HG03045 (cell line): ENCODE measurements around the gene DPYD.

Experiments
- ATAC-seq: cut with Tn5 transposase; IDR thresholded peaks from one replicate; pipeline ENCODE4 v1.9.1; 2021; ENCODE audit warnings: mild to moderate bottlenecking, moderate library complexity; ENCODE audit not compliant: unreplicated experiment

DPYD gene

GRCh38 chr1:97331165-97331564, 589.7 kb downstream of the DPYD start:
- ATAC-seq: no peak

GRCh38 chr1:97314685-97315084, 606.1 kb downstream of the DPYD start:
- no peak for ATAC-seq

GRCh38 chr1:97308131-97308530, 612.7 kb downstream of the DPYD start:
- no peak for ATAC-seq

- ATAC-seq: no peak
Measured at GRCh38 chr1:97307568-97307967, 613.3 kb downstream of the DPYD start.

GRCh38 chr1:97307151-97307550, 613.7 kb downstream of the DPYD start:
- ATAC-seq: no peak

DNA sequence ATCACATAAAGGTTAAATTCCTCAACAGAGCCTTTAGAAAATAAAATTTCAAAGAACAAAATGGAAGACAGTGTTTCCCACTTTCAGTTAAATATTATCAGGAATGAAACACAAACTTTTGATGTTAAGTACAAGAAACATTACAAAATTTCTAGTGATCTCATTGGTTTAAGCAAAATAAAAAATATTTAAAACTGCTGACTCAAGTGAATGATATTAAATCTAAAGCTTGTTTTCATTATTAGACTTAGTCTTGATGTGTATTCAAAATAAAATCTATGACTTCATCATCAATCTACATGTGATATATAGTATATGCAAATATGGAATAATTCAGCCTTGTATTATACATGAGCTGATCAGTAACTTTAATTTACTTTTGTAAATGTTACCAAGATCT, 614.3 kb downstream of the DPYD start:
- no peak for ATAC-seq

- no peak for ATAC-seq
Measured at GRCh38 chr1:97304366-97304765, 616.5 kb downstream of the DPYD start.

DNA sequence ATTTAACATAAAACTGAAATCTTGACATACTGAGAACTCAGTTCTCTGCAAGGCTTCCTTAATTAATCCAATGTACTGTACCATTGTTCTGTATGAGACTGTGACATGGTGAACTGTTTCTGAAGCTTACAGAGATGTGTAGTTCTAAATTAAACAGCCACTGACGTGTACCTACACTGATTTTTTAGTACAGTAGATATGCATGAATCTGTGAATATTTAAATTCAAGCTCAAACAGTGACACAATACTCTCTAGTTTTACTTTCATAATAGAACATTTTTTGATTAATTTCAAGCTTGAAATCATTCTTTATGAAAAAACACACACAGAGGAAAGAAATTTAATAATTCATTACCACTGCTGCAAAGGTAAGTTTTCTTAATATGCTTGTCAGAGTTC, 621.9 kb downstream of the DPYD start:
- no peak for ATAC-seq

- no peak for ATAC-seq
Measured at GRCh38 chr1:97297611-97298010, 623.2 kb downstream of the DPYD start.

DNA sequence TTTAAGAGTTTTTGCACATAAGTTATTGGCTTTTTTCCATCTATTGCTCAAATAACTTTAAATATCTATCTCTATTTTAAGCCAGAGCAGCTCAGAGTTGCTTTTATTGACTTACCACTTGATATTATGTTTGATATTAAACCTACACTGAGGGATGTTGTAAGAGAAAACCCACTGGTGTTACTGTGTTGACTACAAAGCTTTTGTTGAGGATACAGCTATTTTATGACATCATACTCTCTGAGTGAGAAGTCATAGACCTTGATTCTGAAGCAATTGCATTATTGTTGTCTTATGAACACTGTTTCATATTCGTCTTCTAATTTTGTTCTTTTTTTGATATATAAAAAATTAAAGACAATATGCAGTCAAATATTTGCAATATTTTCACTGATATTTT, 638.9 kb downstream of the DPYD start:
- ATAC-seq: no peak

DNA sequence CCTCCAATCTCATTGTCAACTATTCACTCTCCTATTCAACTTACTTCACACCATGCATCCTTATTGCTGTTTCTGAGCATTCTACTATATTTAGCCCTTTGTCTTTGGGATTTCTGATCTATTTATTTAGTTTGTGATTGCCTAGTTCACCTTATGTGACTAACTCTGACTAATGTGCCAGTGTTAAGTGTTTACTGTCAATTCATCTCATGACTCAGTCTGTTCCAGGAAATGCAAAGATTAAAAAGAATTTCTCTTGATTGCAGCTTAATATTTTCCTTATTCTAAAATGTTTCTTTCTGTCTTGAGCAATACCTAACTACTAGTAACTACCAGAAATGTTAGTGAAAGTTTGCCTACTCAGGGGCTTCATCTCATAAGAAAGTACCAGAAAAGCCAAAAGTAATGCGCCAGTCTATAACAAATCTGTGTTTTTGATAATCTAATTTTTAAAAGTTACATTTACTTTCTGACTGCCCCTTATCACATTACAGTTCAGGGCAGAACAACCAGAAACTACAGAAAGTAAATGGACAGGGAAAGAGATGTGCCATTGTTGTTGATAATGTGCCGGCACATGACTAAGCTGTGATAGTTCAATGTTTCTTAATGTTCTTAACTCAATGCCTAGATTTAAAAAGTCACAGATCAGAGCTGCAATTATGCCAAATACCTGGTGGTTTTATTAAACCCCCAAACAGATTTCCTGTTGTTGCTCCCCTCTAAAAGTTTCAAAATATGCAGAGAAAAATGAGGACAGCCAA, 642.8 kb downstream of the DPYD start:
- no peak for ATAC-seq

DNA sequence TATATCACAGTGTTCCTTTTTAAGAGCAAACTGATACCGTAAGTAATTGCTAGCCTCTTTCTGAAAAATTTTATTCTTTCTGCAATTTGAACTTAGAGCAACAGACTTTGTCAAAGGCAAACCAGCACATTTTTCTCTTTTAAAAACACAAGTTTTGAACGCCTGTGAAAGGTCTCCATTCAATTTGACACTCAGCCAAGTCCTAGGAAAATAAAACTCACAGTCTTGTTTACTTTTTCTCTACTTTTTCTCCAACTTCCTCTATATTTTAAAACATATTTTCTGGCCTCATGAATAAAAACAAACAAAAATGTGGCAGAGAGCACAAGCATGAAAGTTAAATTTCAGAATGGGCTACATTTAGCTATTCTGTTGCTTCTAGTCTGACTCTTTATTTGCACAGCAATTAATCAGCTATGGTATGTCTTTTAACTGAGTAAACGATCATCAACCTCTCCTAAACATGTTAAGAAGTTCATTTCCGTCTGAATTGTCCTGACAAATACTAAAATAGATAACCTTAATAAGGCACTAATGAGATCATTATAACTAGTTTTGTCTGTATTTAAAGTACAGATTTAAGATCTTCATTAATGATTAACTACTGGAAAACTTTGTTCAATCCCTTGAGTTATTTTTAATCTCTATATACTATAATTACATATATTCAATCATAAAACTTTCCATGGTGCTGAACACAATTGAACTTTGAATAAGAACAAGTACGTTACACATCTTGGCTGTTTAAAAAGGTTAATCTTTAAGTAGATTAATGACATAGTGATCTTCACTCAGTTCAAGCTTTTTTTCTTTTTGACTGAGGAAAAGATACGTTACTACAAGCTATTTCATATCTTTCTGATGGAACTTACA, 648.7 kb downstream of the DPYD start:
- no peak for ATAC-seq

DNA sequence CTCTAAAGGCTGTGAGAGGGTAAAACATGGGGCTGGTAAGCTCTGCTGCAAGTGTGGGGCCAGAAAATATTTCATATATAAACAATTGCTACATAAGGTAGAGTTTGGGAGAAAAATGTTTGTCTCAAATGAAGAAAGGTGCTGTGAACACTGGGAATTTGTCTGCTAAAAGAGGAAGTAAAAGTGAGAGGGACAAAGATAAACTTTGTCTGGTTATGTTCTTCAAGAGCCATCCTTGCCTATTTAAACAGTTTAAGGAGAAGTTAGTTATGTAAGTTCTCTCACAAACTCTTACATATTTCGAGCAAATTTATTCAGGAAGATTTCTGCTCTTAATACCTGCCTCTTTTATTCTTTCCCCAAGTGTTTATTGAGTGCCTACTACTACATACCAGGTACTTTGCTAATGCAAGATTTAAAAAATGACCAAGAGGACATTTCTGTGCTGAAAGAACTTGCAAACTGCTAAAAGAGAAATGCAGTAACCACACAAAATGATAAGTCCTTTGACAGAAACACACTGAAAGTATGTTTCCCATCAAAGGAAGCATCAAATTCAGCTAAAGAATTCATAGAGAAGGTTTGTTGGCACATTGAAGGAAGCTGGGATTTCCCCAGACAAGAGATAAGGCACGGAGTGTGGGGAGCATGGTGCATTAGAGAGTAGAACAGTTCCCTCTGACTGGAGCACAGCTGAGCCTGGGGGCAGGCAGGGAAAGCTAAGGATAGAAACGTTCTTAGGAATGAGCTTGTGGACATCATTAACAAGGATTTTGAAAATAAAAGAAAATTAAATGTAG, 650.1 kb downstream of the DPYD start:
- no peak for ATAC-seq

- ATAC-seq: no peak
Measured at GRCh38 chr1:97265630-97266029, 655.2 kb downstream of the DPYD start.

DNA sequence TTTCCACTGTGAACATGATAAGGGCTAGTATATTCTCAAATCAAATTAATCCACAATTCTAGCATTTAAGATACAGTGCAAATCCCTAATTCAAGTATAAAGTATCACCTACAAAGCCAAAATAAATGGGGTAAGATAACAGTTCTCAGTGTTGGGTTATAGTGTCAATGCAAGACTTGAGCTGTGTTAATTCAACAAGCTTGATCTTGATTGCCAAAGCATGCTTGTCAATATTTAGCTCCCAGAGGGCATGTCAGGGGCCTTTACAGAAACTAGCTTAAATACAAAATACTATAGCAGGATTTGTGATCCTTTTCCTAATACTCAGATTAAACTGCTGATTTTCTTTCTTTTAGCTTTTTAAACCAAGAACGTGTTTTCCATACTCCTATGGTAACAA, 658.0 kb downstream of the DPYD start:
- no peak for ATAC-seq

GRCh38 chr1:97258597-97258996, 662.2 kb downstream of the DPYD start:
- no peak for ATAC-seq

DNA sequence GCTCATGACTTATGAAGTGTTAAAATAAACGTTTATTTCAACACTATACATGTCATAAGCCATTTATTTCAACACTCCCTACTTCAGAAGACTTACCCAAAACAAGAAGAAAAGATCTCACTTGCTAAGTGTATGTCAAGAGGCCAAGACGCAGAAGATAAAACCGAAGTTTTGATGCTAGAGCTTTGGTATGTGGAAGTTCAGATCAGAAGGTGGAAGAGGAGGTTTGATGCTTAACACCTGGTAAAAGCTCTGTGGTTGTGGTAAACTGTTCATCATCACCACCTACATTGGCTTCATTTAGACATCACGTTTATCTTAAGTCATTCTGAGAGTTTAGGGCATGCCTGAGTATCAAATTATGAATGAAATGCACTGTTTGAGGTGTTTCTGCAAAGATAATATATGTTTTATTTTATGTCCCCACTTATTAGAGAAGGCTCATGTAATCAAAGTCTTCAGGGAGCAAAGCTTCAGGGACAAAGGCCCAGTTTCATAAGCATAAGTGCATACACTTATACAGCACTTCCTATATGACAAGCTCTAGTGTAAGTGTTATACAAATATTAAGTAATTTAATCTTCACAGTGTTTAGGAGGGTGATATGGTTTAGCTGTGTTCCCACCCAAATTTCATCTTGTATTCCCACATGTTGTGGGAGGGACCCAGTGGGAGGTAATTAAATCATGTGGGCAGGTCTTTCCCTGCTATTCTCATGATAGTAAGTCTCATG, 665.9 kb downstream of the DPYD start:
- ATAC-seq: no peak

GRCh38 chr1:97252925-97253324, 667.9 kb downstream of the DPYD start:
- no peak for ATAC-seq

- ATAC-seq: no peak
Measured at GRCh38 chr1:97252076-97252475, 668.8 kb downstream of the DPYD start.

GRCh38 chr1:97247196-97247595, 673.6 kb downstream of the DPYD start:
- ATAC-seq: no peak

DNA sequence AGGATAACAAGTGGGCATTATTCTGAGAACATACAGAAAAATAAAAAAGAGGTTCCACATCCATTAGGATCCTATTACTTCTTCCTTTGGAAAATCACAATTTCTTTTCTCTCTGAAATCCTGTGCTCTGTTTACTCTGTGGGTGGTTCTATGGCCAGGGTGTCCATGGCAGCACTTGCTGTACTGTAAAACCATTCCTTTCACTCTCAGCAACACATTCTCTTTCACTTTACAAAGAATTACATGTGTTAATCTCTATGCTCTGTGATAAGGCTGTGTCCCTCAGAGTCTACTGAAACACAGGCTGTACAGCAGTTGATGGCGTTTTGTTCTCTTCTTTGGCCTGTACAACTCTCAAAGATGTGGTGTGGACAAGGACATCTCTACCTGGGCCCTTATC, 675.2 kb downstream of the DPYD start:
- no peak for ATAC-seq
